RWPE2 (cell line): ENCODE data around the gene CFAP58.

ENCODE experiments used
- ATAC-seq: fragments of 200-7000 bp; cut with Tn5 transposase; 3 replicates; pipeline ENCODE4 v1.9.1; 2021; ENCODE audit warnings: low read depth
- DNase-seq: peaks from one replicate; pipeline ENCODE4 v3.0.0-alpha.2; 2020; ENCODE audit warnings: low spot score
- H3K27ac ChIP-seq: fragments of 450-650 bp; 2 replicates; pipeline ENCODE4 v1.5.1; 2017; ENCODE audit warnings: mild to moderate bottlenecking; ENCODE audit not compliant: poor library complexity, severe bottlenecking
- H3K27me3 ChIP-seq: fragments of 250-450 bp; sonication (Bioruptor Pico); 2 replicates; pipeline ENCODE4 v1.5.1; 2021; ENCODE audit warnings: mild to moderate bottlenecking, moderate library complexity; ENCODE audit not compliant: insufficient read depth, poor library complexity, severe bottlenecking
- H3K36me3 ChIP-seq: fragments of 250-450 bp; sonication (Bioruptor Pico); 2 replicates; pipeline ENCODE4 v1.5.1; 2020; ENCODE audit warnings: low read depth, mild to moderate bottlenecking, moderate library complexity
- H3K4me1 ChIP-seq: fragments of 250-450 bp; sonication (Bioruptor Pico); 2 replicates; pipeline ENCODE4 v1.5.1; 2021; ENCODE audit warnings: mild to moderate bottlenecking, moderate library complexity; ENCODE audit not compliant: insufficient read depth, poor library complexity, severe bottlenecking
- H3K4me3 ChIP-seq: fragments of 250-450 bp; sonication (Bioruptor Pico); 2 replicates; pipeline ENCODE4 v1.5.1; 2021; ENCODE audit warnings: mild to moderate bottlenecking, moderate library complexity; ENCODE audit not compliant: severe bottlenecking
- H3K9me3 ChIP-seq: fragments of 250-450 bp; sonication (Bioruptor Pico); 2 replicates; pipeline ENCODE4 v1.5.1; 2021; ENCODE audit warnings: mild to moderate bottlenecking, moderate library complexity; ENCODE audit not compliant: severe bottlenecking
- CTCF ChIP-seq: fragments of 450-650 bp; IDR thresholded peaks from one replicate; pipeline ENCODE4 v1.5.1; 2017; ENCODE audit warnings: mild to moderate bottlenecking, moderate library complexity; ENCODE audit not compliant: poor library complexity, severe bottlenecking

Gene CFAP58

GRCh38 chr10:104317726-104318299 lies 35.8 kb upstream of the CFAP58 start:
- Histone ChIP-seq H3K4me1 (peaks cover 49% of the 10 kb centered on the region), H3K9me3 (no peaks in the 10 kb centered on the region), H3K36me3 (peaks cover 38% of the 10 kb centered on the region), H3K27me3 (no peaks in the 10 kb centered on the region), H3K4me3 (no peak overlapping the region), H3K27ac (peak overlapping the region; percentile 99)
- ATAC-seq (peak; percentile 20; the same call in 2 of the 3 replicates), DNase-seq (peak; percentile 45)
- no peak for TF ChIP-seq CTCF

GRCh38 chr10:104318326-104318725 lies 35.3 kb upstream of the CFAP58 start:
- DNase-seq (peak; percentile 32), ATAC-seq (no peak)
- Histone ChIP-seq H3K4me1 (peaks cover 54% of the 10 kb centered on the region), H3K4me3 (no peak overlapping the region), H3K36me3 (peaks cover 33% of the 10 kb centered on the region), H3K27me3 (no peaks in the 10 kb centered on the region), H3K27ac (peak overlapping the region; percentile 99), H3K9me3 (no peaks in the 10 kb centered on the region)
- TF ChIP-seq CTCF: no peak

GRCh38 chr10:104318810-104319741 lies 34.6 kb upstream of the CFAP58 start:
- Histone ChIP-seq H3K27me3 (no peaks in the 10 kb centered on the region), H3K4me3 (no peak overlapping the region), H3K9me3 (no peaks in the 10 kb centered on the region), H3K4me1 (peaks cover 61% of the 10 kb centered on the region), H3K36me3 (peaks cover 25% of the 10 kb centered on the region), H3K27ac (peak overlapping the region; percentile 99)
- peak; percentile 18 for DNase-seq
- peak; percentile 51 for ATAC-seq
- TF ChIP-seq CTCF: no peak

GRCh38 chr10:104321226-104321625 lies 32.4 kb upstream of the CFAP58 start:
- TF ChIP-seq CTCF: no peak
- no peak overlapping the region for H3K4me3 ChIP-seq
- H3K4me1 ChIP-seq: peaks cover 65% of the 10 kb centered on the region
- H3K27me3 ChIP-seq: no peaks in the 10 kb centered on the region
- ATAC-seq (no peak), DNase-seq (no peak)
- H3K36me3 ChIP-seq: peaks cover 22% of the 10 kb centered on the region; the same call in 1 of the 2 replicates
- peak overlapping the region; percentile 99 for H3K27ac ChIP-seq
- no peaks in the 10 kb centered on the region for H3K9me3 ChIP-seq
